KMS-11 (cell line): ENCODE results near the gene SUN5.

Experiments used
- H2AFZ ChIP-seq: fragments of 200-600 bp; sonication (generic); 2 replicates; pipeline ENCODE4 v1.6.1; 2016; ENCODE audit warnings: antibody characterized with exemption, mixed run types, low read depth
- H3K27ac ChIP-seq: fragments of 200-600 bp; sonication (generic); 2 replicates; pipeline ENCODE4 v1.6.1; 2016; ENCODE audit warnings: mild to moderate bottlenecking, mixed run types
- H3K27me3 ChIP-seq: fragments of 200-600 bp; sonication (generic); 2 replicates; pipeline ENCODE4 v1.6.1; 2017; ENCODE audit warnings: mild to moderate bottlenecking, low read depth, mixed run types, moderate library complexity; ENCODE audit not compliant: insufficient read depth
- H3K36me3 ChIP-seq: fragments of 200-600 bp; sonication (generic); 2 replicates; pipeline ENCODE4 v1.6.1; 2017; ENCODE audit warnings: mild to moderate bottlenecking, mixed run types; ENCODE audit not compliant: insufficient read depth
- H3K4me1 ChIP-seq: fragments of 200-600 bp; sonication (generic); 2 replicates; pipeline ENCODE4 v1.6.1; 2016; ENCODE audit warnings: mild to moderate bottlenecking, low read depth, mixed run types; ENCODE audit not compliant: poor library complexity, severe bottlenecking
- H3K4me2 ChIP-seq: fragments of 200-600 bp; sonication (generic); 2 replicates; pipeline ENCODE4 v1.7.0; 2016; ENCODE audit warnings: mild to moderate bottlenecking, mixed run types
- H3K4me3 ChIP-seq: fragments of 200-600 bp; sonication (generic); IDR thresholded peaks from 2 replicates; pipeline ENCODE4 v1.6.1; 2017; ENCODE audit warnings: low read depth, low read length, mixed read lengths; ENCODE audit not compliant: insufficient read depth
- H3K79me2 ChIP-seq: fragments of 200-600 bp; sonication (generic); 2 replicates; pipeline ENCODE4 v1.6.1; 2016; ENCODE audit warnings: low read depth, mixed run types; ENCODE audit not compliant: insufficient read depth
- H3K9ac ChIP-seq: fragments of 200-600 bp; sonication (generic); 2 replicates; pipeline ENCODE4 v1.6.1; 2016; ENCODE audit warnings: mild to moderate bottlenecking, mixed run types
- H4K20me1 ChIP-seq: fragments of 200-600 bp; sonication (generic); 2 replicates; pipeline ENCODE4 v1.6.1; 2016; ENCODE audit warnings: mild to moderate bottlenecking, mixed run types; ENCODE audit not compliant: insufficient read depth
- TF ChIP-seq, protein P1 (sequence below): fragments of 200-600 bp; sonication (generic); conservative IDR thresholded peaks from 2 replicates; pipeline ENCODE4 v1.6.1; 2017; ENCODE audit warnings: low read depth, mild to moderate bottlenecking, antibody characterized with exemption, low read length, moderate library complexity, mixed read lengths

SUN5 gene

GRCh38 chr20:33005908-33006775 is 1.9 kb upstream of the SUN5 start:
- Histone ChIP-seq H3K27me3 (peaks cover 12% of the 10 kb centered on the region; the same call in 1 of the 2 replicates), H3K4me1 (no peaks in the 10 kb centered on the region), H3K27ac (no peak overlapping the region), H3K9ac (no peak overlapping the region), H3K79me2 (no peaks in the 10 kb centered on the region), H3K4me2 (no peak overlapping the region), H4K20me1 (no peaks in the 10 kb centered on the region), H2AFZ (no peak overlapping the region), H3K4me3 (no peak overlapping the region), H3K36me3 (no peaks in the 10 kb centered on the region)
- TF ChIP-seq, protein P1, sequence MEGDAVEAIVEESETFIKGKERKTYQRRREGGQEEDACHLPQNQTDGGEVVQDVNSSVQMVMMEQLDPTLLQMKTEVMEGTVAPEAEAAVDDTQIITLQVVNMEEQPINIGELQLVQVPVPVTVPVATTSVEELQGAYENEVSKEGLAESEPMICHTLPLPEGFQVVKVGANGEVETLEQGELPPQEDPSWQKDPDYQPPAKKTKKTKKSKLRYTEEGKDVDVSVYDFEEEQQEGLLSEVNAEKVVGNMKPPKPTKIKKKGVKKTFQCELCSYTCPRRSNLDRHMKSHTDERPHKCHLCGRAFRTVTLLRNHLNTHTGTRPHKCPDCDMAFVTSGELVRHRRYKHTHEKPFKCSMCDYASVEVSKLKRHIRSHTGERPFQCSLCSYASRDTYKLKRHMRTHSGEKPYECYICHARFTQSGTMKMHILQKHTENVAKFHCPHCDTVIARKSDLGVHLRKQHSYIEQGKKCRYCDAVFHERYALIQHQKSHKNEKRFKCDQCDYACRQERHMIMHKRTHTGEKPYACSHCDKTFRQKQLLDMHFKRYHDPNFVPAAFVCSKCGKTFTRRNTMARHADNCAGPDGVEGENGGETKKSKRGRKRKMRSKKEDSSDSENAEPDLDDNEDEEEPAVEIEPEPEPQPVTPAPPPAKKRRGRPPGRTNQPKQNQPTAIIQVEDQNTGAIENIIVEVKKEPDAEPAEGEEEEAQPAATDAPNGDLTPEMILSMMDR = no peak

DNA sequence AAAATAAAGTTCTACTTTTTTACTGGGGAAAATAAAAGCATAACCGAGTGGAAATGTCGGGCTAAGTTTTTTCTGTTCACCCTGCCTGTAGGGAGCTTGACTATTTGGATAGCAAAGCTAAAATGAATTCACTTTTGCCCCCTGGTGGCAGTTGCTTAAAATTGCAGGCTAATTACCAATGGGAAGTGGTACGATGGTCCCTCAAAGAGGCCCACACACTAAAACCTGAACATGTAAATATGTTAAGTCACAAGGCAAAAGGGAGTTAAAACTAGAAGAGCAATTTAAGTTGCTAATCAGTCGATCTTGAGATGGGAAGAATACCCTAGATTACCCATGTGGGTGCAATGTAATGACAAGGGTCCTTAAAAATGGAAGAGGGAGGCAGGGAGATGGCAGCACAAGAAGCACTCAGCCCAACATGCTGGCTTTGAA is 916 bp upstream of the SUN5 start:
- Histone ChIP-seq H3K27me3 (peaks cover 6% of the 10 kb centered on the region; the same call in 1 of the 2 replicates), H3K27ac (no peak overlapping the region), H2AFZ (no peak overlapping the region), H3K79me2 (no peaks in the 10 kb centered on the region), H3K4me1 (no peaks in the 10 kb centered on the region), H3K4me2 (no peak overlapping the region), H4K20me1 (no peaks in the 10 kb centered on the region), H3K9ac (no peak overlapping the region), H3K36me3 (no peaks in the 10 kb centered on the region), H3K4me3 (no peak overlapping the region)
- TF ChIP-seq, protein P1 = peak; percentile 83

DNA sequence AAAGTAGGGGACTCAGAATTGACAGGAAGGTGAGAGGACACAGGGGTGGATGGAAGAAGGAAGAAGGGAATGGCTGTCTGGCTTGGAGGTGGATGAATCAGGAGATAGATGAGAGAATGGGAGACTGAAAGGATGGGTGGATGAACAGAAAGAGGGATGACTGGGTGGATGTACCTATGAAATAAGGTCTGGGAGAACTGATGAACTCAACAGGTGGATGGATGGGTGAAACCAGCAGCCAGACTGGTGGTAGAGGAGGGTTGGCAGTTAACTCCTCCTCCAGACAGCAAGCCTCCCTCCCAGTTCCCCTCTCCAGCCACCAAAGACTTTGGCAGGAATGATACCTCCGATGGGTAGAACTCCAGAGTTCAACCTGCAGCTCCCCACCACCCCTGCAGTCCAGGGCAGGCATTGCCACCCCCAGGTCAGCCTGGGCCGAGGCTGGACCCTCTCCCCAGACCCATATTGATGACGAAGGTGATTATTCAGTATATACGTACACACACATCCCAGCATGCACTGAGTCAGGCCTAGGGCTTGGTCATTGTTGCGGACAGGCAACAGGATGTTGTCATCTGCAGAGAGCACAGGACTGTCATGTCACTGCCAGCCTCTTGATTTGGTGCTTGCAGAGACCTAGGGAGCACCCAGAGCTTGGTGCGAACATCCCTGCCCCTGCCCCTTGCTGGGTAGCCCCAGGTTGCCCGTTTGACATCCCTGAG is 2.0 kb downstream of the SUN5 start:
- no peaks in the 10 kb centered on the region for H3K79me2 ChIP-seq
- no peak overlapping the region for H3K4me3 ChIP-seq
- no peak overlapping the region for H3K27ac ChIP-seq
- TF ChIP-seq, protein P1 = no peak
- peaks cover 5% of the 10 kb centered on the region; the same call in 1 of the 2 replicates for H3K27me3 ChIP-seq
- H3K4me2 ChIP-seq = no peak overlapping the region
- no peak overlapping the region for H2AFZ ChIP-seq
- no peaks in the 10 kb centered on the region for H4K20me1 ChIP-seq
- H3K4me1 ChIP-seq = no peaks in the 10 kb centered on the region
- H3K9ac ChIP-seq = no peak overlapping the region
- H3K36me3 ChIP-seq = no peaks in the 10 kb centered on the region

GRCh38 chr20:33000802-33001466 is 3.3 kb downstream of the SUN5 start:
- H3K27ac ChIP-seq = no peak overlapping the region
- no peaks in the 10 kb centered on the region for H3K79me2 ChIP-seq
- no peaks in the 10 kb centered on the region for H3K4me1 ChIP-seq
- TF ChIP-seq, protein P1 = no peak
- H3K27me3 ChIP-seq = peaks cover 5% of the 10 kb centered on the region; the same call in 1 of the 2 replicates
- no peaks in the 10 kb centered on the region for H4K20me1 ChIP-seq
- H3K36me3 ChIP-seq = no peaks in the 10 kb centered on the region
- no peak overlapping the region for H3K4me3 ChIP-seq
- no peak overlapping the region for H3K9ac ChIP-seq
- no peak overlapping the region for H3K4me2 ChIP-seq
- no peak overlapping the region for H2AFZ ChIP-seq
